Activated naive CD8-positive, alpha-beta T cell treated with anti-CD3 and anti-CD28 coated beads, Interleukin-2, amount 10 ng/mL, durations not matched to agents 7 days and 5 days (primary cell): ENCODE measurements around the gene MAN1C1. TPM values are rescaled to one million over a fixed set of nuclear protein-coding genes. Genes with fewer than 3 reads are reported as not detected.

Experiments
- ATAC-seq: fragments of 150-1000 bp; cut with Tn5 transposase; one replicate; pipeline ENCODE4 v1.10.0; 2021; ENCODE audit warnings: low read depth, moderate library complexity
- POLR2A ChIA-PET: fragments of 350-600 bp; sonication (Branson Sonifier 250); formaldehyde crosslinking; loops from one replicate; lab custom pipeline; 2021; ENCODE audit warnings: antibody characterized with exemption; lab: Charles Lee
- DNase-seq: peaks from one replicate; pipeline ENCODE4 v3.0.0; 2021
- H3K27ac Mint-ChIP-seq: one replicate; pipeline ENCODE4 v1.8.0; 2022; ENCODE audit warnings: mild to moderate bottlenecking, mixed read lengths
- H3K27me3 Mint-ChIP-seq: one replicate; pipeline ENCODE4 v1.8.0; 2022; ENCODE audit warnings: mild to moderate bottlenecking, moderate library complexity, mixed read lengths
- H3K36me3 Mint-ChIP-seq: one replicate; pipeline ENCODE4 v1.8.0; 2021; ENCODE audit warnings: mild to moderate bottlenecking, mixed read lengths
- H3K4me1 Mint-ChIP-seq: one replicate; pipeline ENCODE4 v1.8.0; 2021; ENCODE audit warnings: mixed read lengths
- H3K4me3 Mint-ChIP-seq: one replicate; pipeline ENCODE4 v1.8.0; 2022; ENCODE audit warnings: mild to moderate bottlenecking, moderate library complexity, mixed read lengths
- H3K9me3 Mint-ChIP-seq: one replicate; pipeline ENCODE4 v1.8.0; 2021; ENCODE audit warnings: mixed read lengths
- total RNA-seq, 2 experiments: library from RNA; stranded (reverse); gene quantifications; one replicate each; pipeline ENCODE4 v1.2.3, GENCODE V29; 2021

MAN1C1 gene
- total RNA-seq, 2 experiments from 2014 or later: 20.5 to 20.9 TPM

DNA sequence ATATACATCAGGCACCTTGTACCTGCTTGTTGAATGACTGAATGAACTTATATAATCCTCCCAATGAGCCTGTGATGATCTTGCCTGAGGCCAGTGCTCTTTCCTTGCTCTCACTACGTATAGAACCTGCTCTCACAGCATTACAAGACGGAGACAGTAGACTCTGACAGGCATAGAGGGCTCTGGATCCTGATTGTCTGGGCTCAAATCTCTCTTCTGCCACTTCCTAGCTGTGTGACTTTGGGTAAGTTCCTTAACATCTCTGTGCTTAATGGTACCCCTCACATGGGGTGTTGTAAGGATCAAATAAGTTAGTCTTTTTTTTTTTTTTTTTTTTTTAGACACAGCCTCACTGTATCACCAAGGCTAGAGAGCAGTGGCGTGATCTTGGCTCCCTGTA lies 4.2 kb upstream of the MAN1C1 start:
- H3K27me3 Mint-ChIP-seq: peaks cover 42% of the 10 kb centered on the region
- H3K27ac Mint-ChIP-seq: no peak overlapping the region

DNA sequence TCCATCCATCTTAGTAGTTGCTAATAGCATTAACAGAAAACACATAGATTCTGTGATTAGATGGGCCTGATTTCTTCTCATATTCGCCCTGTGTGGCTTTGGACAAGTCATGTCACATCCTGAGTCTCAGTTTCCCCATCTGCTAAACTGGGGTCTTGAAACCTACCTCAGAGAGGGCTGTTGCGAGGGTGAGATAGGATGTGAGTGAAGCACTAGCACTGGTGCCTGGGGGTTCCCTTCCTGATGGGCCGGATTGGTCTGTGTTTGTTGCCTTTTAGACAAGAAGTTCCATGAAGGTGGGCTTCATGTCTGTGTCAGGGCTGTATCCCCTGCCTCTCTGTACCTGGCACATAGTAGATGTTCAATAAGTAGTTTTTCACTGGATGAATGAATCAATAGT lies 3.5 kb upstream of the MAN1C1 start:
- POLR2A ChIA-PET: no interaction called here
- no peak for DNase-seq
- H3K36me3 Mint-ChIP-seq: no peaks in the 10 kb centered on the region
- H3K4me1 Mint-ChIP-seq: peaks cover 26% of the 10 kb centered on the region
- ATAC-seq: no peak
- no peak overlapping the region for H3K27ac Mint-ChIP-seq
- no peaks in the 10 kb centered on the region for H3K9me3 Mint-ChIP-seq
- H3K27me3 Mint-ChIP-seq: peaks cover 42% of the 10 kb centered on the region
- H3K4me3 Mint-ChIP-seq: no peak overlapping the region

More for the DNA sequence above, 4.2 kb upstream of the MAN1C1 start:
- POLR2A ChIA-PET: no interaction called here
- Mint-ChIP-seq H3K4me1 (peaks cover 26% of the 10 kb centered on the region), H3K4me3 (no peak overlapping the region), H3K9me3 (no peaks in the 10 kb centered on the region), H3K36me3 (no peaks in the 10 kb centered on the region)
- DNase-seq (no peak), ATAC-seq (no peak)

- H3K4me1 Mint-ChIP-seq: peaks cover 38% of the 10 kb centered on the region
Observed at GRCh38 chr1:25614501-25615171, 2.0 kb upstream of the MAN1C1 start.

GRCh38 chr1:25615172-25615541 lies 1.4 kb upstream of the MAN1C1 start:
- no peak for ATAC-seq
- H3K36me3 Mint-ChIP-seq: peaks cover 4% of the 10 kb centered on the region
- peak overlapping the region; percentile 54 for H3K27ac Mint-ChIP-seq
- peaks cover 30% of the 10 kb centered on the region for H3K27me3 Mint-ChIP-seq
- POLR2A ChIA-PET: interaction anchor here (0.9 to 1.5 kb wide), 3 partner anchors 17 to 205 kb away, joined by 3 read pairs; partner anchors contain the start of gene MTFR1L
- no peaks in the 10 kb centered on the region for H3K9me3 Mint-ChIP-seq
- peak overlapping the region; percentile 73 for H3K4me3 Mint-ChIP-seq
- DNase-seq: no peak
- peaks cover 43% of the 10 kb centered on the region for H3K4me1 Mint-ChIP-seq

More at GRCh38 chr1:25614501-25615171, 2.0 kb upstream of the MAN1C1 start:
- Mint-ChIP-seq H3K36me3 (no peaks in the 10 kb centered on the region), H3K27ac (peak overlapping the region; percentile 65), H3K9me3 (no peaks in the 10 kb centered on the region), H3K27me3 (peaks cover 35% of the 10 kb centered on the region), H3K4me3 (peak overlapping the region; percentile 73)
- ATAC-seq (no peak), DNase-seq (no peak)
- POLR2A ChIA-PET: interaction anchor here (0.9 to 1.5 kb wide), 3 partner anchors 17 to 205 kb away, joined by 3 read pairs; partner anchors contain the start of gene MTFR1L

DNA sequence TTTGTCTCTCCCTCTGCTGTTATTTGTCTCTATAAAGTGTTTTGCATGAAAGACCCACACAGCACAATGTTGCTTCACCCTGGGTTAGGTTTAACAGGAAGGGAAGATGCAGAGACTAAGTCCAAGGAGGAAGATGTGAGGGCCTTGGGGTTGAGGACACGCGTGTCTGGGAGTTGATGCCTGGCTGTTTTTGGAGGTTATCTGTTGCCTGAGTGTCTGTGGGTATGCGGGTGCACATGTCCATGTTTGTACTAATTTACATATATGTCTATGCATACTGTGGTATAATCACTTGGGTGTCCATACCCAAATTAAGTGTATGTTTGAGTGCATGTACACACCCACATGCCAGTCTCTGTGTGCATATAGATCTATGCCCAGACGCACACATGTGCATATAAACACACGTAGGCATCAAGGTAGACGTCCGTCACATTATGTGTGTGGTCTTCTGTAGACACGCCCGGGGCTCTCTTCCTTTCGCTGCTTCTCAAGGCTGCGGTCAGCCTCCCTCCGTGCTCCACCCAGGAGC lies 962 bp upstream of the MAN1C1 start:
- Mint-ChIP-seq H3K9me3 (no peaks in the 10 kb centered on the region), H3K27ac (peak overlapping the region; percentile 54), H3K27me3 (peaks cover 26% of the 10 kb centered on the region), H3K4me1 (peaks cover 46% of the 10 kb centered on the region), H3K4me3 (peak overlapping the region; percentile 73), H3K36me3 (peaks cover 6% of the 10 kb centered on the region)
- POLR2A ChIA-PET: interaction anchor here (0.9 to 1.3 kb wide), 2 partner anchors 18 to 62 kb away, joined by 3 read pairs; no protein-coding TSS in a partner anchor
- ATAC-seq (no peak), DNase-seq (no peak)

DNA sequence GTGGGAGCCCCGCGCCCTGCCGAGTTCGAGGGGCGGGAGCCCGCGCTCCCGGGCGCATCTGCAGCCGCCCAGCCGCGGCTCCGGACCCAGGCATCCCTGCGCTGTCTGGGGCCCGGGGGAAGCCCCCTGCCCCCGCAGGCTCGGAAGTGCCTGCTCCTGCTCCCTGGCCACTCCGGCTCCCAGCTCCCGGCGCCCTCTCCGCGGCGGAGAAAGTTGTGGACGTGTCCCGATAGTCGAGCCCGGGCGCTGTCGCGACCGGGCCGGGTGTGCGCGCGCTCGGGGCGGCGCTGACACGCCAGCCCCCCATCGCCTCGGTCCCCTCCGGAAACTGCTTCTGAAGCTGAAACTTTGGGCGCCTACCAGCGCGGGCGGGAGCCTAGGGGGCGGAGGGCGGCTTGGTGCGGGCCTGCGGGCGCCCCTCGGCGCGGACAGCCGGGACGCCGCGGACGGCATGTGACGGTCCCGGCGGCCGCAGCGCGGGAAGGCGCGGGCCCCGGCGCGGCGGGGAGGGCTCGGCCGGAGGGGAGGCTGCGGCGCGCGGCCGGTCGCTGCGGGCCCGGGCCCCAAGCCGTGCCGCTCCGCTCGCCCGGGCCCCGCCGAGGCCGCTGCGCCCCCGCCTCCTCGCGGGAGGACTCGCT lies 515 bp downstream of the MAN1C1 start:
- peaks cover 9% of the 10 kb centered on the region for H3K36me3 Mint-ChIP-seq
- H3K27ac Mint-ChIP-seq: peak overlapping the region; percentile 35
- H3K4me1 Mint-ChIP-seq: peaks cover 56% of the 10 kb centered on the region
- DNase-seq: peak; percentile 70
- POLR2A ChIA-PET: interaction anchor here (1.0 to 1.4 kb wide), 2 partner anchors 15 to 52 kb away, joined by 5 to 7 read pairs; no protein-coding TSS in a partner anchor
- peak overlapping the region; percentile 64 for H3K4me3 Mint-ChIP-seq
- H3K9me3 Mint-ChIP-seq: no peaks in the 10 kb centered on the region
- peak; percentile 6 for ATAC-seq
- H3K27me3 Mint-ChIP-seq: peaks cover 18% of the 10 kb centered on the region

- peak overlapping the region; percentile 94 for H3K4me3 Mint-ChIP-seq
- H3K4me1 Mint-ChIP-seq: peaks cover 63% of the 10 kb centered on the region
- no peak for ATAC-seq
- DNase-seq: peak; percentile 55
- H3K36me3 Mint-ChIP-seq: peaks cover 9% of the 10 kb centered on the region
- peak overlapping the region; percentile 95 for H3K27ac Mint-ChIP-seq
- POLR2A ChIA-PET: interaction anchor here (1.0 to 2.1 kb wide), 4 partner anchors 9 to 59 kb away, joined by 4 to 22 read pairs (median 6); no protein-coding TSS in a partner anchor
- peaks cover 11% of the 10 kb centered on the region for H3K27me3 Mint-ChIP-seq
- no peaks in the 10 kb centered on the region for H3K9me3 Mint-ChIP-seq
Observed at GRCh38 chr1:25617625-25618432, 1.2 kb downstream of the MAN1C1 start.

GRCh38 chr1:25618433-25618808 lies 1.8 kb downstream of the MAN1C1 start:
- Mint-ChIP-seq H3K4me3 (peak overlapping the region; percentile 94), H3K27ac (peak overlapping the region; percentile 95), H3K27me3 (peaks cover 5% of the 10 kb centered on the region), H3K4me1 (peaks cover 69% of the 10 kb centered on the region), H3K9me3 (no peaks in the 10 kb centered on the region), H3K36me3 (peaks cover 14% of the 10 kb centered on the region)
- ATAC-seq (no peak), DNase-seq (no peak)
- POLR2A ChIA-PET: interaction anchor here (0.7 to 2.2 kb wide), 7 partner anchors 10 to 156 kb away, joined by 3 to 22 read pairs (median 6); partner anchors contain the start of gene LDLRAP1

- Mint-ChIP-seq H3K36me3 (peaks cover 14% of the 10 kb centered on the region), H3K27ac (peak overlapping the region; percentile 95), H3K4me1 (peaks cover 76% of the 10 kb centered on the region), H3K4me3 (peak overlapping the region; percentile 94), H3K9me3 (no peaks in the 10 kb centered on the region), H3K27me3 (no peaks in the 10 kb centered on the region)
- POLR2A ChIA-PET: interaction anchor here (0.7 to 2.2 kb wide), 10 partner anchors 11 to 177 kb away, joined by 3 to 22 read pairs (median 5); partner anchors contain the start of gene LDLRAP1
- no peak for ATAC-seq
- peak; percentile 68 for DNase-seq
Observed at GRCh38 chr1:25619101-25619890, 2.7 kb downstream of the MAN1C1 start.

- ATAC-seq (no peak), DNase-seq (no peak)
- POLR2A ChIA-PET: interaction anchor here (0.8 to 2.2 kb wide), 5 partner anchors 12 to 154 kb away, joined by 3 to 8 read pairs (median 3); partner anchors contain the start of gene LDLRAP1
- Mint-ChIP-seq H3K4me1 (peaks cover 73% of the 10 kb centered on the region), H3K4me3 (peak overlapping the region; percentile 94), H3K27ac (peak overlapping the region; percentile 95), H3K27me3 (no peaks in the 10 kb centered on the region), H3K9me3 (no peaks in the 10 kb centered on the region), H3K36me3 (peaks cover 14% of the 10 kb centered on the region)
Observed at GRCh38 chr1:25620211-25620610, 3.6 kb downstream of the MAN1C1 start.

DNA sequence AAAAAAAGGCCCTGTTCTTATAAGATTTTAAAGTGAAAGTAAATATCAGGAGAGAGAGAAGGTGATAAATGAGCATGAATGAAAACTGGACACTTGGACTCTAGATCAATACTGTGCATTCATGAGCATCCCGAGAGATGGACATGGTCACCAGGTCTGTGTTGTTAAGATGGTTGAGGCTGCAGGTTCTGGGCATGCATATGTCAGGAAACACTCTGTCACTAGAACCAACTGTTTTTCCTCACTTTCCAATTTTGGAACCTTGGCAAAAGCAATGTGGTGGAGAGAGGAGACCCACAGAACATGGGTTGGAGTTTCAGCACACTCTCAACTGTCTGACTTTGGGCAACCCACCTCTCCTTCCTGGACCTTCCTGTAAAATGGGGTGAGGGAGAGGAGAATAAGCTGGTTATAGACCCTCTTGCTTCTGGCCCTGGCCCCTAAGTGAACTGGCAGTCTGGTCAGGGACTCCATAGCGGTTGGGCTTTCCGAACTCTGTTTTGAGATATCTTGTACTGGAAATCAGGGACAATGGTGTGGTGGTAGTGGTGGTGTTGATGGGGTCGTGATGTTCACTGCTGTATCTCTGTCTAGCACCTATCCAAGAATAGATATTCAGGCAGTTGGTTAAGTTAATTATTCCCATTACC lies 4.2 kb downstream of the MAN1C1 start:
- H3K36me3 Mint-ChIP-seq: peaks cover 18% of the 10 kb centered on the region
- ATAC-seq: no peak
- DNase-seq: no peak
- no peaks in the 10 kb centered on the region for H3K27me3 Mint-ChIP-seq
- POLR2A ChIA-PET: interaction anchor here (0.8 to 2.2 kb wide), 4 partner anchors 11 to 153 kb away, joined by 3 to 8 read pairs (median 4); no protein-coding TSS in a partner anchor
- H3K27ac Mint-ChIP-seq: peak overlapping the region; percentile 95
- H3K4me1 Mint-ChIP-seq: peaks cover 68% of the 10 kb centered on the region
- no peaks in the 10 kb centered on the region for H3K9me3 Mint-ChIP-seq
- peak overlapping the region; percentile 94 for H3K4me3 Mint-ChIP-seq
